Osteoblast (primary cell): Measurements from ENCODE around the gene SEC24B. TPM values are rescaled to one million over a fixed set of nuclear protein-coding genes. Genes with fewer than 3 reads are reported as not detected.
"Not testable (repeated sequence)": the region's sequence is repeated elsewhere in the genome, so short reads cannot be mapped to it uniquely, and the experiment has no call there.

Experiments used
- DNase-seq: peaks from one replicate; pipeline ENCODE4 v3.0.0; 2011; ENCODE audit warnings: low spot score, mixed read lengths; ENCODE audit not compliant: insufficient read length; ENCODE audit errors: missing footprints
- H2AFZ ChIP-seq: 2 replicates; pipeline ENCODE4 v1.6.0; 2011; ENCODE audit warnings: mild to moderate bottlenecking, low read length
- H3K27ac ChIP-seq: 2 replicates; pipeline ENCODE4 v1.5.1; 2011; ENCODE audit warnings: mild to moderate bottlenecking, low read depth, low read length, moderate library complexity
- H3K27me3 ChIP-seq: 2 replicates; pipeline ENCODE4 v1.6.0; 2012; ENCODE audit warnings: mild to moderate bottlenecking, control low read depth, inconsistent platforms, low read length, moderate library complexity; ENCODE audit not compliant: insufficient read depth
- H3K36me3 ChIP-seq: 2 replicates; pipeline ENCODE4 v1.5.1; 2011; ENCODE audit warnings: mild to moderate bottlenecking, low read length, control low read depth, moderate library complexity; ENCODE audit not compliant: insufficient read depth
- H3K4me1 ChIP-seq: 2 replicates; pipeline ENCODE4 v1.5.1; 2011; ENCODE audit warnings: mild to moderate bottlenecking, low read length, control low read depth, moderate library complexity; ENCODE audit not compliant: insufficient read depth
- H3K4me2 ChIP-seq: 2 replicates; pipeline ENCODE4 v1.6.0; 2011; ENCODE audit warnings: mild to moderate bottlenecking, low read length; ENCODE audit not compliant: insufficient read depth
- H3K4me3 ChIP-seq: fragments of 200-600 bp; sonication (generic); 3 replicates; pipeline ENCODE4 v1.5.1; 2012; ENCODE audit warnings: mild to moderate bottlenecking, low read length, inconsistent platforms; ENCODE audit not compliant: insufficient read depth
- H3K79me2 ChIP-seq: 2 replicates; pipeline ENCODE4 v1.6.0; 2012; ENCODE audit warnings: mild to moderate bottlenecking, low read length, control low read depth, inconsistent platforms; ENCODE audit not compliant: insufficient read depth
- H3K9me3 ChIP-seq: 2 replicates; pipeline ENCODE4 v1.5.1; 2011; ENCODE audit warnings: low read depth, low read length, control low read depth
- H4K20me1 ChIP-seq: 2 replicates; pipeline ENCODE4 v1.6.0; 2012; ENCODE audit warnings: mild to moderate bottlenecking, low read length, control low read depth; ENCODE audit not compliant: insufficient read depth
- total RNA-seq: library from RNA; depleted of rRNA; stranded (reverse); fragments of >200 nt; gene quantifications from 2 replicates; pipeline ENCODE4 v1.2.3, GENCODE V29; 2012
- TF ChIP-seq, protein P1 (sequence below): IDR thresholded peaks from 2 replicates; pipeline ENCODE4 v1.5.1; 2011; ENCODE audit warnings: mild to moderate bottlenecking, low read depth, low read length, moderate library complexity; ENCODE audit errors: extremely low read depth

SEC24B gene
- total RNA-seq, 1 donor: 18.1 TPM

DNA sequence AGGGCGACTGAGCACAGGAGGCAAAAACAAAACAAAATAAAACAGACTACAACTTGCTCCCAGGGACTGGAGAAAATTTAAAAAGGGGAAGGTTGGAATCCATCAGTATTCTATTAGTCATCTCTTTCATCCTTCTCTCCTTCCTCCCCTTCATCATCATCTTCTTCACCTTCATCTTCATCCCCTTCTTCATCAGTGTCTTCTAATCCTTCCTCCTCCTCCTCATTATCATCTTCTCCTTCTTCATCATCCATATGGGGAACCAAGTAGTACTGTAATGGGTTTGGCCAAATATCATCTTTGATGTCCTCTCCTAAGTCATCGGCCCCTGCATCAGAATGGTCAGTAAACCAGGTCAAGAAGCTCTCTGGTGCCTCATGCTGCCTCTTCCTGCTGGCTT, 119.5 kb downstream of the SEC24B start:
- Histone ChIP-seq H2AFZ (no peak overlapping the region), H3K27ac (no peak overlapping the region), H3K27me3 (no peaks in the 10 kb centered on the region), H3K79me2 (no peaks in the 10 kb centered on the region), H3K4me2 (no peak overlapping the region), H4K20me1 (no peaks in the 10 kb centered on the region), H3K36me3 (no peaks in the 10 kb centered on the region), H3K4me3 (no peak overlapping the region), H3K4me1 (peaks cover 6% of the 10 kb centered on the region), H3K9me3 (no peaks in the 10 kb centered on the region)
- no peak for DNase-seq
- TF ChIP-seq, protein P1, sequence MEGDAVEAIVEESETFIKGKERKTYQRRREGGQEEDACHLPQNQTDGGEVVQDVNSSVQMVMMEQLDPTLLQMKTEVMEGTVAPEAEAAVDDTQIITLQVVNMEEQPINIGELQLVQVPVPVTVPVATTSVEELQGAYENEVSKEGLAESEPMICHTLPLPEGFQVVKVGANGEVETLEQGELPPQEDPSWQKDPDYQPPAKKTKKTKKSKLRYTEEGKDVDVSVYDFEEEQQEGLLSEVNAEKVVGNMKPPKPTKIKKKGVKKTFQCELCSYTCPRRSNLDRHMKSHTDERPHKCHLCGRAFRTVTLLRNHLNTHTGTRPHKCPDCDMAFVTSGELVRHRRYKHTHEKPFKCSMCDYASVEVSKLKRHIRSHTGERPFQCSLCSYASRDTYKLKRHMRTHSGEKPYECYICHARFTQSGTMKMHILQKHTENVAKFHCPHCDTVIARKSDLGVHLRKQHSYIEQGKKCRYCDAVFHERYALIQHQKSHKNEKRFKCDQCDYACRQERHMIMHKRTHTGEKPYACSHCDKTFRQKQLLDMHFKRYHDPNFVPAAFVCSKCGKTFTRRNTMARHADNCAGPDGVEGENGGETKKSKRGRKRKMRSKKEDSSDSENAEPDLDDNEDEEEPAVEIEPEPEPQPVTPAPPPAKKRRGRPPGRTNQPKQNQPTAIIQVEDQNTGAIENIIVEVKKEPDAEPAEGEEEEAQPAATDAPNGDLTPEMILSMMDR: no peak

DNA sequence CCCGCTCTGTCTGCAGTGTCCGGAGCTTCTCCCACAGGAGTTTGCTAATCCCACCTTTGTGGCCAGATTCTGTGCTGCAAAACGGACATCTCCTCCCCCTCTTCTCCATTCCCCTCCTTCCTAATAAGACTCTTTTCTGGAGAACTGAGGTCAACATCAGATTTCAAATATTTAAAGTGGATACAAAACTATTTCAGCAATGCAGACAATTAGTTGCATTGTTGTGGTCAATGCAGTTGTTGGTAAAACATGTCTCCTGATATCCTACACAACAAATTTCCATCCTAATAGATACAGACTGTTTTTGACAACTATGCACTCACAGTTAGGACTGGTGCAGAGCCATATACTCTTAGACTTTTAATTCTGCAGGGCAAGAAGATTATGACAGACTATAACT, 121.4 kb downstream of the SEC24B start:
- H2AFZ ChIP-seq: no peak overlapping the region
- no peak overlapping the region for H3K27ac ChIP-seq
- H3K4me2 ChIP-seq: no peak overlapping the region
- H4K20me1 ChIP-seq: no peaks in the 10 kb centered on the region
- no peaks in the 10 kb centered on the region for H3K79me2 ChIP-seq
- H3K9me3 ChIP-seq: no peaks in the 10 kb centered on the region
- H3K36me3 ChIP-seq: no peaks in the 10 kb centered on the region
- H3K27me3 ChIP-seq: no peaks in the 10 kb centered on the region
- no peak overlapping the region for H3K4me3 ChIP-seq
- H3K4me1 ChIP-seq: peaks cover 4% of the 10 kb centered on the region
- TF ChIP-seq, protein P1: no peak
- no peak for DNase-seq

DNA sequence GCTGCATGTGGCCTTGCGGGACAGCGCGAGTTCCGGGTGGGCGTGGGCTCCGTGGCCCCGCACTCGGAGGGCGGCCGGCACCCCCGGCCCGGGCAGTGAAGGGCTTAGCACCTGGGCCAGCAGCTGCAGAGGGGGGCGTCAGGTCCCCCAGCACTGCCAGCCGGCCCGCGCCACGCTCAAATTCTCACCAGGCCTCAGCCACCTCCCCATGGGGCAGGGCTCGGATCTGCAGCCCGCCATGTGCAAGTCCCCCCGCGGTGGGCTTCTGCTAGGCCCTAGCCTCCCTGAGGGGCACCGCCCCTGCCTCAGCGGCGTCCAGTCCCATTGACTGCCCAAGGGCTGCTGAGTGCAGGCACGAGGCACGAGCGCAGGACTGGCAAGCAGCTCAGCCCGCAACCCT, 123.8 kb downstream of the SEC24B start:
- no peaks in the 10 kb centered on the region for H3K27me3 ChIP-seq
- no peak overlapping the region for H3K4me2 ChIP-seq
- H3K79me2 ChIP-seq: peaks cover 7% of the 10 kb centered on the region
- H3K9me3 ChIP-seq: no peaks in the 10 kb centered on the region
- TF ChIP-seq, protein P1: no peak
- H2AFZ ChIP-seq: no peak overlapping the region
- DNase-seq: no peak
- no peaks in the 10 kb centered on the region for H3K36me3 ChIP-seq
- H4K20me1 ChIP-seq: no peaks in the 10 kb centered on the region
- H3K4me3 ChIP-seq: no peak overlapping the region
- H3K4me1 ChIP-seq: peaks cover 10% of the 10 kb centered on the region
- no peak overlapping the region for H3K27ac ChIP-seq

DNA sequence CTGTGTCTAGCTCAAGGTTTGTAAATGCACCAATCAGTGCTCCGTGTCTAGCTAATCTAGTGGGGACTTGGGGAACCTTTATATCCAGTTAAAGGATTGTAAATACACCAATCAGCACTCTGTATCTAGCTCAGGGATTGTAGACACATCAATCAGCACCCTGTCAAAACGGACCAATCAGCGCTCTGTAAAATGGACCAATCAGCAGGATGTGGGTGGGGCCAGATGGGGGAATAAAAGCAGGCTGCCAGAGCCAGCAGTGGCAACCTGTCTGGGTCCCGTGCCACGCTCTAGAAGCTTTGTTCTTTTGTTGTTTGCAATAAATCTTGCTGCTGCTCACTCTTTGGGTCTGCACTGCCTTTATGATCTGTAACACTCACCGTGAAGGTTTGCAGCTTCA, 124.5 kb downstream of the SEC24B start:
- H3K4me2 ChIP-seq, H2AFZ ChIP-seq, H3K27ac ChIP-seq, H3K36me3 ChIP-seq, H3K9me3 ChIP-seq, H4K20me1 ChIP-seq, H3K4me3 ChIP-seq, H3K27me3 ChIP-seq, DNase-seq: not testable (repeated sequence)
- Histone ChIP-seq H3K79me2 (peaks cover 13% of the 10 kb centered on the region), H3K4me1 (peaks cover 10% of the 10 kb centered on the region)
